HepG2 (cell line): ENCODE results near the gene MEIS1. TPM values are rescaled to one million over a fixed set of nuclear protein-coding genes. Genes with fewer than 3 reads are reported as not detected.

Experiments
- ATAC-seq: fragments of 200-7000 bp; cut with Tn5 transposase; 3 replicates; pipeline ENCODE4 v1.9.1; 2020; ENCODE audit warnings: mild to moderate bottlenecking, moderate library complexity
- BruUV-seq: library from RNA; stranded (reverse); fragments of 400-500 nt; replicated peaks from 2 replicates; lab custom pipeline; 2021; lab: Mats Ljungman, UMichigan
- CTCF ChIA-PET: fragments of 300-600 bp; formaldehyde crosslinking; extraction: SDS; loops from one replicate; lab custom pipeline; 2021; ENCODE audit warnings: low total read pairs, inconsistent platforms, low intra/inter-chr PET ratio; lab: Yijun Ruan, JAX
- POLR2A ChIA-PET: fragments of 350-600 bp; sonication (Branson Sonifier 250); formaldehyde crosslinking; loops from one replicate; lab custom pipeline; 2020; ENCODE audit warnings: antibody characterized with exemption, inconsistent platforms; lab: Yijun Ruan, JAX
- DNase-seq: peaks from one replicate; pipeline ENCODE4 v3.0.0-alpha.2; 2015; ENCODE audit warnings: low spot score
- FAIRE-seq: peaks from 3 replicates; lab custom pipeline; 2011; peaks lifted over from hg19 to GRCh38; lab: Jason Lieb, UNC
- H2AFZ ChIP-seq: one replicate; pipeline ENCODE4 v1.6.1; 2011; ENCODE audit warnings: low read length, inconsistent platforms
- H3K27ac ChIP-seq: fragments of 300-600 bp; 3 replicates; pipeline ENCODE4 v1.8.0; 2011; ENCODE audit warnings: mixed run types, mild to moderate bottlenecking, mixed read lengths, low read length, inconsistent platforms; ENCODE audit not compliant: insufficient read depth; ENCODE audit errors: extremely low read length
- H3K27me3 ChIP-seq, 2 experiments: fragments of 200-600 bp in 1 of 2; 2 replicates in 1 of 2; 3 replicates in 1 of 2; pipeline versions ENCODE4 v1.6.0 to v1.8.0; 2011; ENCODE audit warnings: low read length in 2 of 2, mild to moderate bottlenecking in 2 of 2, moderate library complexity in 2 of 2, inconsistent platforms in 1 of 2; ENCODE audit not compliant: insufficient read depth in 2 of 2, control insufficient read depth in 1 of 2
- H3K36me3 ChIP-seq, 2 experiments: fragments of 200-600 bp in 1 of 2; replicated peaks in 1 of 2; 2 replicates in 1 of 2; 3 replicates in 1 of 2; pipeline versions ENCODE4 v1.5.1 to v1.8.0; 2011; ENCODE audit warnings: low read length in 2 of 2, inconsistent platforms in 1 of 2; ENCODE audit not compliant: insufficient read depth in 2 of 2, control insufficient read depth in 1 of 2
- H3K4me1 ChIP-seq: 2 replicates; pipeline ENCODE4 v1.5.1; 2012; ENCODE audit warnings: low read length, inconsistent platforms; ENCODE audit not compliant: insufficient read depth
- H3K4me2 ChIP-seq: 2 replicates; pipeline ENCODE4 v1.6.0; 2011; ENCODE audit warnings: low read depth, low read length, inconsistent platforms
- H3K4me3 ChIP-seq, 3 experiments: fragments of 200-600 bp in 1 of 3; sonication (generic), shearing (Covaris generic) in 1 of 3; replicated peaks in 1 of 3; 2 replicates each; pipeline ENCODE4 v1.5.1; 2011 to 2016; ENCODE audit warnings: low read length in 3 of 3, inconsistent platforms in 2 of 3, low read depth in 2 of 3, mild to moderate bottlenecking in 2 of 3, control low read depth in 1 of 3, mixed read lengths in 1 of 3; ENCODE audit not compliant: insufficient read depth in 1 of 3
- H3K79me2 ChIP-seq: one replicate; pipeline ENCODE4 v1.6.1; 2011; ENCODE audit warnings: low read length, inconsistent platforms; ENCODE audit not compliant: insufficient read depth
- H3K9ac ChIP-seq: 2 replicates; pipeline ENCODE4 v1.6.0; 2011; ENCODE audit warnings: mild to moderate bottlenecking, low read depth, low read length, inconsistent platforms; ENCODE audit not compliant: insufficient read depth
- H3K9me3 ChIP-seq: 2 replicates; pipeline ENCODE4 v1.5.1; 2012; ENCODE audit warnings: mild to moderate bottlenecking, low read length
- H4K20me1 ChIP-seq: 2 replicates; pipeline ENCODE4 v1.6.0; 2011; ENCODE audit warnings: inconsistent platforms, mild to moderate bottlenecking, low read length, moderate library complexity; ENCODE audit not compliant: insufficient read depth
- ATF1 ChIP-seq: IDR thresholded peaks from 2 replicates; pipeline ENCODE4 v1.6.1; 2016; ENCODE audit warnings: mild to moderate bottlenecking, control low read depth
- CENPX ChIP-seq: sonication (generic); formaldehyde crosslinking; IDR thresholded peaks from 2 replicates; pipeline ENCODE4 v1.9.0; 2021; ENCODE audit warnings: mild to moderate bottlenecking, missing genetic modification reagents, moderate library complexity
- HDAC1 ChIP-seq: sonication (generic); formaldehyde crosslinking; IDR thresholded peaks from 2 replicates; pipeline ENCODE4 v1.5.1; 2020; ENCODE audit warnings: mild to moderate bottlenecking, missing genetic modification reagents
- KDM6A ChIP-seq: IDR thresholded peaks from 2 replicates; pipeline ENCODE4 v1.6.1; 2016; ENCODE audit warnings: low read depth
- NRL ChIP-seq: sonication (generic); formaldehyde crosslinking; IDR thresholded peaks from 2 replicates; pipeline ENCODE4 v1.5.0; 2020; ENCODE audit warnings: missing genetic modification reagents, mild to moderate bottlenecking, moderate library complexity, borderline replicate concordance
- SNAPC2 ChIP-seq: sonication (generic); formaldehyde crosslinking; IDR thresholded peaks from 2 replicates; pipeline ENCODE4 v1.8.1; 2022; ENCODE audit warnings: mild to moderate bottlenecking, missing genetic modification reagents
- THAP11 ChIP-seq: IDR thresholded peaks from 2 replicates; pipeline ENCODE4 v1.6.1; 2016; ENCODE audit warnings: missing biosample characterization, missing genetic modification reagents
- WIZ ChIP-seq: sonication (generic); formaldehyde crosslinking; IDR thresholded peaks from 2 replicates; pipeline ENCODE4 v1.5.1; 2020; ENCODE audit warnings: mild to moderate bottlenecking, missing genetic modification reagents
- ZIK1 ChIP-seq: sonication (generic); formaldehyde crosslinking; IDR thresholded peaks from 2 replicates; pipeline ENCODE4 v1.5.0; 2020; ENCODE audit warnings: mild to moderate bottlenecking, low read depth, missing genetic modification reagents, borderline replicate concordance
- ZNF143 ChIP-seq: sonication (generic); formaldehyde crosslinking; IDR thresholded peaks from 2 replicates; pipeline ENCODE4 v1.4.0; 2020; ENCODE audit warnings: missing genetic modification reagents
- ZNF20 ChIP-seq: sonication (generic); formaldehyde crosslinking; IDR thresholded peaks from 2 replicates; pipeline ENCODE4 v1.4.0; 2020; ENCODE audit warnings: mild to moderate bottlenecking, moderate library complexity, missing genetic modification reagents
- WGBS: methylation state at CpG from one replicate; pipeline ENCODE4 v1.1.6; 2017; ENCODE audit warnings: low lambda C conversion rate; 5-methylcytosine and 5-hydroxymethylcytosine counted together
- in situ Hi-C: cut with HindIII; loops from 2 replicates; pipeline ENCODE4 v1.10.0; 2017; ENCODE audit warnings: low pct_unique_long_range_greater_than_20kb; ENCODE audit not compliant: extremely low pct_ligation_motif_present
- intact Hi-C: fragments of 100-400 bp; cut with micrococcal nuclease; formaldehyde crosslinking; loops from one replicate; pipeline ENCODE4 v1.10.0; 2022; ENCODE audit not compliant: unreplicated experiment
- polyA plus RNA-seq, 8 experiments: library from polyadenylated mRNA; depleted of rRNA in 3 of 8; stranded (reverse) in 7 of 8; unstranded in 1 of 8; fragments of >200 nt; fragmentation: Illumina TruSeq in 4 of 8; extraction: Trizol in 4 of 8; gene quantifications; 2 replicates each; pipeline versions ENCODE4 v1.2.1 to v1.2.3, GENCODE V29; 2011 to 2016; ENCODE audit warnings: low read depth in 4 of 8, missing spikeins in 1 of 8, mixed read lengths in 1 of 8; ENCODE audit not compliant: insufficient read depth in 1 of 8
- total RNA-seq, 5 experiments: library from RNA; depleted of rRNA; stranded (reverse); fragments of >200 nt; fragmentation: Illumina TruSeq; extraction: Trizol; gene quantifications; 2 replicates each; pipeline ENCODE4 v1.2.3, GENCODE V29; 2016; ENCODE audit warnings: low read depth in 1 of 5
- TF ChIP-seq, protein P1 (sequence below): sonication (generic); formaldehyde crosslinking; IDR thresholded peaks from 2 replicates; pipeline ENCODE4 v1.4.0; 2020; ENCODE audit warnings: mild to moderate bottlenecking, missing genetic modification reagents
- TF ChIP-seq, protein P2 (sequence below): sonication (generic); formaldehyde crosslinking; IDR thresholded peaks from 2 replicates; pipeline ENCODE4 v1.5.0; 2020; ENCODE audit warnings: mild to moderate bottlenecking, low read depth, missing genetic modification reagents, borderline replicate concordance
- TF ChIP-seq, protein P3 (sequence below): sonication (generic); formaldehyde crosslinking; conservative IDR thresholded peaks from 2 replicates; pipeline ENCODE4 v1.4.0; 2020; ENCODE audit warnings: missing genetic modification reagents
- TF ChIP-seq, protein P4 (sequence below): IDR thresholded peaks from 2 replicates; pipeline ENCODE4 v1.6.1; 2018; ENCODE audit warnings: missing genetic modification reagents

Gene MEIS1
- total and polyA plus RNA-seq, 2 of the 13 experiments (the other 11 are each of a cell fraction or from before 2014, with no cell fraction given) = 3.8 to 6.0 TPM

DNA sequence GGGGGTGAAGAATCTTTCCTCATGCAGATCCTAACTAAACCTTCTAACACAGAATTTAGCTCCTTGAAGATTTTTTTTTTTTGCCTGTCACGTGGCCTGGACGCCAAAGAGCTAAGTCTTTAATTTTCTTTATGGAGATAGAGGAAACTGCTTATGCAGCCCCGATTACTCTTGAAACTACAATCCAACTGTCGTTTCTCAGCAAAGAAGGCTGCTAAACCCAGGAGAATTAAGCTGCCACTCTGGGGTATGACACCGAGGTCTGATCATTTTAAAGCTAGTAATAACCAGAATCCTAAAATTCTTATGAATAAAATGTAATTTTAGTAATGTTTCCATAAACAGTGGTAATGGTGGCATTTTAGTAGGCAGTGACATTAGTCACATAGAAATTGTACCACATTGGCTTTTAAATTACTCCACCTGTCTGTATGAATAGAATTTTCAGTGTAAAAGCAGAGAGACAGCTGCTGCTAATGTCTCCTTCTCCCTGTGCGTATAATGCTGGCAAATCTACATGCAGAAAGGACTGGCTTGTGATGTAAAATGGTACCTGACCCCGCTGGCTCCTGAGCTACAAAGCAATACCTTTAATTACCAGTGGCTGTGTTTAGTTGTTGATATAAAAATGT, 86.5 kb downstream of the MEIS1 start:
- no peak overlapping the region for H3K4me3 ChIP-seq
- FAIRE-seq (no peak), ATAC-seq (no peak)
- no peak overlapping the region for H3K4me2 ChIP-seq
- POLR2A ChIA-PET = no interaction called here
- H4K20me1 ChIP-seq = no peaks in the 10 kb centered on the region
- no peak overlapping the region for H3K27ac ChIP-seq
- no peak overlapping the region for H3K9ac ChIP-seq
- no peaks in the 10 kb centered on the region for H3K79me2 ChIP-seq
- H3K27me3 ChIP-seq = no peaks in the 10 kb centered on the region
- no peak overlapping the region for H2AFZ ChIP-seq
- BruUV-seq = no TSS peak
- no peaks in the 10 kb centered on the region for H3K9me3 ChIP-seq
- CTCF ChIA-PET = no interaction called here
- no peaks in the 10 kb centered on the region for H3K36me3 ChIP-seq
- no peak for TF ChIP-seq KDM6A (CRISPR knock-in tag)
- TF ChIP-seq HDAC1 (CRISPR knock-in tag) = no peak
- TF ChIP-seq THAP11 (CRISPR knock-in tag) = no peak
- no peak for TF ChIP-seq ZNF20 (CRISPR knock-in tag)
- TF ChIP-seq ATF1 (CRISPR knock-in tag) = no peak
- TF ChIP-seq, protein P1, sequence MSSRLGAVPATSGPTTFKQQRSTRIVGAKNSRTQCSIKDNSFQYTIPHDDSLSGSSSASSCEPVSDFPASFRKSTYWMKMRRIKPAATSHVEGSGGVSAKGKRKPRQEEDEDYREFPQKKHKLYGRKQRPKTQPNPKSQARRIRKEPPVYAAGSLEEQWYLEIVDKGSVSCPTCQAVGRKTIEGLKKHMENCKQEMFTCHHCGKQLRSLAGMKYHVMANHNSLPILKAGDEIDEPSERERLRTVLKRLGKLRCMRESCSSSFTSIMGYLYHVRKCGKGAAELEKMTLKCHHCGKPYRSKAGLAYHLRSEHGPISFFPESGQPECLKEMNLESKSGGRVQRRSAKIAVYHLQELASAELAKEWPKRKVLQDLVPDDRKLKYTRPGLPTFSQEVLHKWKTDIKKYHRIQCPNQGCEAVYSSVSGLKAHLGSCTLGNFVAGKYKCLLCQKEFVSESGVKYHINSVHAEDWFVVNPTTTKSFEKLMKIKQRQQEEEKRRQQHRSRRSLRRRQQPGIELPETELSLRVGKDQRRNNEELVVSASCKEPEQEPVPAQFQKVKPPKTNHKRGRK (CRISPR knock-in tag) = no peak
- TF ChIP-seq, protein P2, sequence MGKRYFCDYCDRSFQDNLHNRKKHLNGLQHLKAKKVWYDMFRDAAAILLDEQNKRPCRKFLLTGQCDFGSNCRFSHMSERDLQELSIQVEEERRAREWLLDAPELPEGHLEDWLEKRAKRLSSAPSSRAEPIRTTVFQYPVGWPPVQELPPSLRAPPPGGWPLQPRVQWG = no peak
- TF ChIP-seq CENPX = no peak
- TF ChIP-seq, protein P3, sequence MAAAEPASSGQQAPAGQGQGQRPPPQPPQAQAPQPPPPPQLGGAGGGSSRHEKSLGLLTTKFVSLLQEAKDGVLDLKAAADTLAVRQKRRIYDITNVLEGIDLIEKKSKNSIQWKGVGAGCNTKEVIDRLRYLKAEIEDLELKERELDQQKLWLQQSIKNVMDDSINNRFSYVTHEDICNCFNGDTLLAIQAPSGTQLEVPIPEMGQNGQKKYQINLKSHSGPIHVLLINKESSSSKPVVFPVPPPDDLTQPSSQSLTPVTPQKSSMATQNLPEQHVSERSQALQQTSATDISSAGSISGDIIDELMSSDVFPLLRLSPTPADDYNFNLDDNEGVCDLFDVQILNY = no peak
- TF ChIP-seq, protein P4, sequence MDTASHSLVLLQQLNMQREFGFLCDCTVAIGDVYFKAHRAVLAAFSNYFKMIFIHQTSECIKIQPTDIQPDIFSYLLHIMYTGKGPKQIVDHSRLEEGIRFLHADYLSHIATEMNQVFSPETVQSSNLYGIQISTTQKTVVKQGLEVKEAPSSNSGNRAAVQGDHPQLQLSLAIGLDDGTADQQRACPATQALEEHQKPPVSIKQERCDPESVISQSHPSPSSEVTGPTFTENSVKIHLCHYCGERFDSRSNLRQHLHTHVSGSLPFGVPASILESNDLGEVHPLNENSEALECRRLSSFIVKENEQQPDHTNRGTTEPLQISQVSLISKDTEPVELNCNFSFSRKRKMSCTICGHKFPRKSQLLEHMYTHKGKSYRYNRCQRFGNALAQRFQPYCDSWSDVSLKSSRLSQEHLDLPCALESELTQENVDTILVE (CRISPR knock-in tag) = no peak
- no peak for TF ChIP-seq SNAPC2 (CRISPR knock-in tag)
- no peak for TF ChIP-seq ZIK1 (CRISPR knock-in tag)
- no peak for TF ChIP-seq NRL (CRISPR knock-in tag)
- TF ChIP-seq WIZ (CRISPR knock-in tag) = no peak
- no peak for TF ChIP-seq ZNF143 (CRISPR knock-in tag)
- TF ChIP-seq, all 625 proteins: peak for 0
- DNase-seq = no peak
- in situ Hi-C loops = no loop called here
- 77% methylated on average over 7 of the region's 7 CpGs for WGBS
- H3K4me1 ChIP-seq = peaks cover 29% of the 10 kb centered on the region
- intact Hi-C loops = no loop called here
